Cardiac fibroblast (primary cell): ENCODE data around the gene TJAP1.

ENCODE experiments used
- DNase-seq, 2 donors: peaks; one replicate each; pipeline versions ENCODE4 v3.0.0 to v3.0.0-alpha.2; 2010; ENCODE audit warnings: low read depth in 2 of 2
- H3K4me3 ChIP-seq, 2 donors: replicated peaks in 1 of 2; 1 replicate in 1 of 2; 2 replicates in 1 of 2; pipeline ENCODE4 v1.5.1; 2011; ENCODE audit warnings: low read depth in 2 of 2, low read length in 2 of 2, mild to moderate bottlenecking in 2 of 2, moderate library complexity in 1 of 2
- TF ChIP-seq, protein P1 (sequence below): IDR thresholded peaks from one replicate; pipeline ENCODE4 v1.5.1; 2011; ENCODE audit warnings: low read depth, mild to moderate bottlenecking, low read length, inconsistent platforms

TJAP1 gene

GRCh38 chr6:43506171-43506570, 28.8 kb downstream of the TJAP1 start:
- TF ChIP-seq, protein P1, sequence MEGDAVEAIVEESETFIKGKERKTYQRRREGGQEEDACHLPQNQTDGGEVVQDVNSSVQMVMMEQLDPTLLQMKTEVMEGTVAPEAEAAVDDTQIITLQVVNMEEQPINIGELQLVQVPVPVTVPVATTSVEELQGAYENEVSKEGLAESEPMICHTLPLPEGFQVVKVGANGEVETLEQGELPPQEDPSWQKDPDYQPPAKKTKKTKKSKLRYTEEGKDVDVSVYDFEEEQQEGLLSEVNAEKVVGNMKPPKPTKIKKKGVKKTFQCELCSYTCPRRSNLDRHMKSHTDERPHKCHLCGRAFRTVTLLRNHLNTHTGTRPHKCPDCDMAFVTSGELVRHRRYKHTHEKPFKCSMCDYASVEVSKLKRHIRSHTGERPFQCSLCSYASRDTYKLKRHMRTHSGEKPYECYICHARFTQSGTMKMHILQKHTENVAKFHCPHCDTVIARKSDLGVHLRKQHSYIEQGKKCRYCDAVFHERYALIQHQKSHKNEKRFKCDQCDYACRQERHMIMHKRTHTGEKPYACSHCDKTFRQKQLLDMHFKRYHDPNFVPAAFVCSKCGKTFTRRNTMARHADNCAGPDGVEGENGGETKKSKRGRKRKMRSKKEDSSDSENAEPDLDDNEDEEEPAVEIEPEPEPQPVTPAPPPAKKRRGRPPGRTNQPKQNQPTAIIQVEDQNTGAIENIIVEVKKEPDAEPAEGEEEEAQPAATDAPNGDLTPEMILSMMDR, result no peak
- no peak for DNase-seq
- no peak overlapping the region for H3K4me3 ChIP-seq

DNA sequence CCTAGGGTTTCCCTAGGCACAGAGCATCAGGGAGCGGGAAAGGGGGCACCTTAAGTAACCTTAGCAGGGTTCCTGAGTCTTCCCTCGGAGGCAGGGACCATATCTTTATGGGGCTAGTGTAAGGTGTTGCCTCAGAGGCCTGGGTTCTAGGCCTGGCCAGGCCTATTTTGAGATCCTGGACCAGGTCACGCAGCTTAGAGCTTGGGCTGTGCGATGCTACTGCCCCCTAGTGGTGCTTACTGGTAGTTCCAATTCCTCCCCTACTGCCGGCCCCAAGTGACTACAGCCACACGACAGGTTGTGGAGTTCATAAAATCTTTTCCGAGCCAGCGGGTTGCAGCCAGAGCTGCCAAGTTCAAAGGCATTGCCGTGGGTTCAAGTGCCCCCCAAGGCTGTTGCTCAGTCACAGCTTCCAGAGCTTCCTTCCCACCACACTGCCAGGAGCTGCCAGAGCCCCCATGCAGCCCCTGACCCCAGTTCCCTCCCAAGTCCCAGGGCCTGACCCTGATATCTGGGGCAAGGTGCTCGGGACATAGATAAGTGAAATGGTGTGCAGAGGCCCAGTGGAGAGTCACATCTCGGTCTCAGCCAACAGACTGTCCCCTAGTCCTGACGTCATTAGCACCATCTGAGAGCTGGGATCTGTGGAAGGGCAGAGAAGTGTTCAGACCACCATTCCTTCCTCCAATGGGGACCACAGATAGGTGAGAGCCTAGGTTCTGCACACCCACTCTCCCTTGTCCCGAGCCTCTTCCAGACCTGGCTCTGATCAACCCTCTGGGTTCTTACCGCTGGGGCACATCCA, 29.5 kb downstream of the TJAP1 start:
- no peak overlapping the region for H3K4me3 ChIP-seq
- TF ChIP-seq, protein P1, result peak; percentile 92

DNA sequence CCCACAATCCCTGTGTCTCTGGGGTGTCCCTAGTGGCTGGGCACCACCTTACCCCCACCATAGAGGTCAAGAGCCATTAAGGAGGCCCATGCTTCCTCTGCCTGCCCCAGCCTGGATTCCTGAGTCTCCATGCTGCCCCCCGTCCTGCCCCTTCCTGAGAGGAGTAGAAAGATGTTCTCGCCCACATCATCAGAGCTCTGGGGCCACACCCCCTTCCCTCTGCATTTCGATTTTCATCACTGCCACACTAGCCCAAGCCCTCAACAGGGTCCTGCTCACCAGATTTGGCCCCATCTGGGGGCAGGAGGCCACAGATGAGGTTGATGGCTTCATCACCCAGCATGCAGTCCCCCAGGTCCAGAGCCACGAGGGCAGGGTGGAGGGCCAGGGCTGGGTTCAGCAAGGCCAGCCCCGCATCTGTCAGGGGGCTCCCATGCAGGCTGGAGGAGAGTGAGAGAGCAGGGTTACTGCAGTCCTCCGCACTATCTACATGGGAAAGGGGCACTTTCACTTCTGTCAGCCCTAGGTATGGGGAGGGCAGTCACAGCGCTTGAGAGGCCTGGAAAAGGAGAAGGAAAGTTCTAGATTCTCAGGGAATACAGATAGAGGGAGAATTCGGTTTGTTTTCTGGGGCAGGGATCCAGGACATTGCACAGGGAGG, 31.2 kb downstream of the TJAP1 start:
- TF ChIP-seq, protein P1, result no peak
- no peak overlapping the region for H3K4me3 ChIP-seq
- DNase-seq, result no peak

More for the DNA sequence above, 29.5 kb downstream of the TJAP1 start:
- DNase-seq, result peak; percentile 88 to 91

DNA sequence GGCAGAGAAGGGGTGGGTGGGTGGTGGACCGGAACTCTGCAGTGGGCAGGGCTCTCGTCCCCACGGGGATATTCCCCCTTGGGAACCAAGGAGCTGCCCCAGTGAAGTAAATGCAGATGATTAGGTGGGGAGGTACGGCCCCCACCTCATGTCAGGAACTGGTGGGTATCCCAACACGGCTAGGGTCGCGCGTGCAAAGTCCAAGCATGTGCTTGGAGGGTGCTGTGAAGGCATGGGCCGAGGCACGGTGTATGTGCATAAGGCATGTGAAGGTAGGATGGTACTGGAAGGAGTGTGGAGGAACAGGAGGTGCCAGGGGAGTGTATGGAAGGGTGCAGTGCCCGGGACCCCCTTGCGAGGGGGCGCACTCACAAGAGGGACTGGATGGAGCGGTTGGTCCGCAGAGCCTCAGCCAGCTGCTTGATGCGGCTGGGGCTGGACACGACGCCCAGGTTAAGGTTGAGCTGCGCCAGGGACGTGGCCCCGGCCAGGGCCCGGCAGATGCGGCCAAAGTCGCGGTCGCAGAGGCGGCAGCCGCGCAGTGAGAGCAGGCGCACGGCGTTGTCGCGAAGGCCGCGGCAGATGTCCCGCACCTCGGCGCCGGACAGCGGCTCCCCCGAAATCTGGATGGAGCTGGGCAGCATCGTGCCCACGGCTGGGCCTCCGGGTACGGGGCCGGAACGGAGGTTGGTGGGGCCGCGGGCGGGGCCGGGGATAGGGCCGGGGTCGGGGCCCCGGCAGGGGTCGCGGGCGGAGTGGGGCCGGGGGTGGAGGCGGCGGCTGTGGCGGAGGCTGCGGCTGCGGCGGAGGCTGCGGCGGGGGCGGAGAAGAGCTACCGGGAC, 32.0 kb downstream of the TJAP1 start:
- TF ChIP-seq, protein P1, result no peak
- no peak for DNase-seq
- H3K4me3 ChIP-seq, result peak overlapping the region; percentile 40 to 60

DNA sequence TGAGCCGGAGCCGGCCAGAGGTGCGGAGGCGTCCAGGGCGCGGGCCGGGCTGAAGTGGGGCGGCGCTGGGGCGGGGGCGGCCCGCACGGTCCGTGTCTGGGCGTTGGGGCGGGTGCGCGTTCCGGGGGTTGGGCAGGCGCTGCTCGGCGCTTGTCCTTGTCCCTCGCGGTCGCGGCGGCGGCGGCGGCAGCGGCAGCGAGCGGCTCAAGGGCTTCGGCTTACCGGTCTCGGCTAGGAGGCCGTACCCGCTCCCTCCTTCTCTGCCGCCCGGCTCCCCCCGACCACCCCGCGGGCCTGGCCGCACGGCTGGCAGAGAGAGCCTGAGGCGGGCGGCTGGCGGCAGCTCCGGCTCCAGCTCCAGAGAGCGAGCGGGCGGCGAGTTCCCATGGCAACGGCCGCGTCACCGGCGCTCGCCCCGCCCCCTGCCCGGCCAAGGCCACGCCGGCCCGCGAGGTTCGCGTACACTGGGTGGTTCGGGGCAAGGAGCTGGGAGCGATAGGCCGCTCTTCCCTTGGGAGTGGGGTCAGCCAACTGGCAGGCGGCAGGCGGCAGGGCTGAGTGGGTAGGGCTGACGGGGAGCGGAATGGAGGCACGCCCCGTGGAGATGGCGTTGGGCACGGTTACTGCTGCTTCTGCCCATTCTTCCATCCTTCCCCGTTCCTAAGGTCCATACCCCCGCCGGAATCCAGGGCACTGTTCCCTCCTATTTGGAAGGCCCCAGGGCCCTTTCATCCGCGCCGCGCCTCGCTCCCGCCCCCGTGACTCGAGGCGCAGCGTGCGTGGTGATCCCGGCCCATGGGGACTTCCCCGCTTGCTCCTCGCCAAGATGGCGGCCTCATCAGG, 32.8 kb downstream of the TJAP1 start, which contains the start of gene LRRC73:
LRRC73 (minus strand) TSS at position 363 of the 843 bp plus-strand sequence. CDS start 561 bp downstream, outside the sequence.
- peak within 1 kb of the TSS; percentile 40 to 60 for H3K4me3 ChIP-seq
- TF ChIP-seq, protein P1, result no peak
- peak; percentile 80 to 92 for DNase-seq

GRCh38 chr6:43510827-43511163, 33.4 kb downstream of the TJAP1 start:
- TF ChIP-seq, protein P1, result no peak
- no peak for DNase-seq
- peak overlapping the region in 1 of 2 donors; percentile 32 for H3K4me3 ChIP-seq
